ENCODE measurements around the gene MYOM3. TPM values are rescaled to one million over a fixed set of nuclear protein-coding genes. Genes with fewer than 3 reads are reported as not detected.

The MYOM3 gene
- total and polyA plus RNA-seq, 2 of the 13 experiments (the other 11 are each of a cell fraction or from before 2014, with no cell fraction given), result 5.8 to 15.3 TPM

GRCh38 chr1:24022581-24023361, 89.2 kb downstream of the MYOM3 start (continued):
- TF ChIP-seq NR0B2 (CRISPR knock-in tag; IDR thresholded peaks at IDR 0.05) (no peak), ZNF710 (CRISPR knock-in tag; IDR thresholded peaks at IDR 0.05; ENCODE audit: borderline replicate concordance) (no peak; the same call in 1 of the 2 replicates), ARNT (IDR thresholded peaks at IDR 0.05) (no peak), LCORL (IDR thresholded peaks at IDR 0.05) (no peak), LCORL (CRISPR knock-in tag; IDR thresholded peaks at IDR 0.05) (peak; percentile 40; the same call in 1 of the 2 replicates), GPN1 (CRISPR knock-in tag; IDR thresholded peaks at IDR 0.05; ENCODE audit: borderline replicate concordance) (no peak), NFE2L1 (CRISPR knock-in tag; IDR thresholded peaks at IDR 0.05; ENCODE audit: borderline replicate concordance) (no peak), CREBL2 (CRISPR knock-in tag; IDR thresholded peaks at IDR 0.05; ENCODE audit: borderline replicate concordance) (no peak), SMAD1 (CRISPR knock-in tag; IDR thresholded peaks at IDR 0.05; ENCODE audit: borderline replicate concordance, low read depth) (0 out of 2 replicates have a peak, but pooled peaks have one; percentile 60), GTF3A (CRISPR knock-in tag; conservative IDR thresholded peaks at IDR 0.05) (no peak; the same call in 1 of the 2 replicates), SIN3A (IDR thresholded peaks at IDR 0.05; ENCODE audit: borderline replicate concordance, low read depth, low read length) (peak; percentile 49; the same call in 1 of the 2 replicates), ASH2L (IDR thresholded peaks at IDR 0.05; ENCODE audit: insufficient read length, low read depth, low read length) (no peak), MBD4 (IDR thresholded peaks at IDR 0.05; ENCODE audit: borderline replicate concordance, low read length) (no peak), HES4 (CRISPR knock-in tag; IDR thresholded peaks at IDR 0.05; ENCODE audit: borderline replicate concordance) (no peak), DMAP1 (CRISPR knock-in tag; IDR thresholded peaks at IDR 0.05) (no peak)
- TF ChIP-seq, protein P1, sequence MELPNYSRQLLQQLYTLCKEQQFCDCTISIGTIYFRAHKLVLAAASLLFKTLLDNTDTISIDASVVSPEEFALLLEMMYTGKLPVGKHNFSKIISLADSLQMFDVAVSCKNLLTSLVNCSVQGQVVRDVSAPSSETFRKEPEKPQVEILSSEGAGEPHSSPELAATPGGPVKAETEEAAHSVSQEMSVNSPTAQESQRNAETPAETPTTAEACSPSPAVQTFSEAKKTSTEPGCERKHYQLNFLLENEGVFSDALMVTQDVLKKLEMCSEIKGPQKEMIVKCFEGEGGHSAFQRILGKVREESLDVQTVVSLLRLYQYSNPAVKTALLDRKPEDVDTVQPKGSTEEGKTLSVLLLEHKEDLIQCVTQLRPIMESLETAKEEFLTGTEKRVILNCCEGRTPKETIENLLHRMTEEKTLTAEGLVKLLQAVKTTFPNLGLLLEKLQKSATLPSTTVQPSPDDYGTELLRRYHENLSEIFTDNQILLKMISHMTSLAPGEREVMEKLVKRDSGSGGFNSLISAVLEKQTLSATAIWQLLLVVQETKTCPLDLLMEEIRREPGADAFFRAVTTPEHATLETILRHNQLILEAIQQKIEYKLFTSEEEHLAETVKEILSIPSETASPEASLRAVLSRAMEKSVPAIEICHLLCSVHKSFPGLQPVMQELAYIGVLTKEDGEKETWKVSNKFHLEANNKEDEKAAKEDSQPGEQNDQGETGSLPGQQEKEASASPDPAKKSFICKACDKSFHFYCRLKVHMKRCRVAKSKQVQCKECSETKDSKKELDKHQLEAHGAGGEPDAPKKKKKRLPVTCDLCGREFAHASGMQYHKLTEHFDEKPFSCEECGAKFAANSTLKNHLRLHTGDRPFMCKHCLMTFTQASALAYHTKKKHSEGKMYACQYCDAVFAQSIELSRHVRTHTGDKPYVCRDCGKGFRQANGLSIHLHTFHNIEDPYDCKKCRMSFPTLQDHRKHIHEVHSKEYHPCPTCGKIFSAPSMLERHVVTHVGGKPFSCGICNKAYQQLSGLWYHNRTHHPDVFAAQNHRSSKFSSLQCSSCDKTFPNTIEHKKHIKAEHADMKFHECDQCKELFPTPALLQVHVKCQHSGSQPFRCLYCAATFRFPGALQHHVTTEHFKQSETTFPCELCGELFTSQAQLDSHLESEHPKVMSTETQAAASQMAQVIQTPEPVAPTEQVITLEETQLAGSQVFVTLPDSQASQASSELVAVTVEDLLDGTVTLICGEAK (IDR thresholded peaks at IDR 0.05), result no peak
- TF ChIP-seq, protein P1 (CRISPR knock-in tag; IDR thresholded peaks at IDR 0.05), result no peak

Data from HepG2 (cell line).